ENCODE data around the gene KCNJ12.
"Not testable (repeated sequence)": the region's sequence is repeated elsewhere in the genome, so short reads cannot be mapped to it uniquely, and the experiment has no call there.

The KCNJ12 gene

DNA sequence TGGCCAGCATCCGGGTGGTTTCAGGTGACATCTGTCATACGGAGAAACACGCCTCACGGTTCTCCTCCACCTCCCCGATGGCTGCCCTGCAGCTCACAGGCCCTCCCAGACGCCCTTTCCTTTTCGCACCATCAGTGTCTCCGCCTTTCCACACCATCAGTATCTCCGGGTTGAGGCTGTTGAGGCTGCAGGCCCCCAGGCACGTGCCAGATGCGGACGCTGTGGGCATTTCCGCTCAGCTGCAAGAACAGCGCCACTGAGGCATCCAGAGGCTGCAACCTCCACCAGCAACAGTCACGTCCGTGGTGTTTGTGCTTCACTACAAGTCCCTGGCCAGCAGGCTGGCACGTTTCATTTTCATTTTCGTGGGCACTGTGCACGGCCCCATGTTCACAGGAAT, 25.7 kb upstream of the KCNJ12 start:
- DNase-seq: not testable (repeated sequence)

DNA sequence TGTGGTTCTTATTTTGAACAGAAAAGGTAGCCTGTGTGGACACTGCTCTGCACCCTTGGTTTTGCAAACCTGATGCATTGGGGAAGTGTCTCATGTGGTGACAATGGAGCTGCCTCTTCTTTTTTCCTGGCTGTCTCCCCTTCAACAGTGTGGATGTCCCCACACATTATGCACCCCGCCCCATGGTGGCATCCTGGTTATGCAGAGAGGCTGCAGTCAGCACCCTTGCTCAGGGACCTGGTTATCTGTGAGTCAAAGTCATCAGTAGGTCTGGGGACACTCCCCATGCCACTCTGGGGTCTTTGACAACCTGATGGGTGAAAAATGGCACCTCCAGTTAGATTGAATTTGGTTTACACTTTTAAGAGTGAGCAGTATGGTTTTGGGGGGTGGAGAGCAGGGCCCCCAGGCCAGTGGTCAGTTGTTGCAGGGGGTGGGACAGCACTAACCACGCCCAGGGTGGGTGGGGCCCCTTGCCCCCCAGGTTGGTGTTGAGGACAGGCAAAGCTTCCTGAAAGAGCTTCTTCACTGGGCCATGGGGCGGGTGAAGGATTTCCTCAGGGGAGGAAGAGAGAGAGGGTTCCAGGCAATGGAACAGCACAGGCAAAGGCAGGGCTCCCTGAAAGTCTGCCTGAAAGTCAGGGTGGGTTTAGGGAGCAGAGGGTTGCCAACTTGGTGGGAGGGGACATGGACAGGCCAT, 24.6 kb upstream of the KCNJ12 start:
- DNase-seq: no peak

DNA sequence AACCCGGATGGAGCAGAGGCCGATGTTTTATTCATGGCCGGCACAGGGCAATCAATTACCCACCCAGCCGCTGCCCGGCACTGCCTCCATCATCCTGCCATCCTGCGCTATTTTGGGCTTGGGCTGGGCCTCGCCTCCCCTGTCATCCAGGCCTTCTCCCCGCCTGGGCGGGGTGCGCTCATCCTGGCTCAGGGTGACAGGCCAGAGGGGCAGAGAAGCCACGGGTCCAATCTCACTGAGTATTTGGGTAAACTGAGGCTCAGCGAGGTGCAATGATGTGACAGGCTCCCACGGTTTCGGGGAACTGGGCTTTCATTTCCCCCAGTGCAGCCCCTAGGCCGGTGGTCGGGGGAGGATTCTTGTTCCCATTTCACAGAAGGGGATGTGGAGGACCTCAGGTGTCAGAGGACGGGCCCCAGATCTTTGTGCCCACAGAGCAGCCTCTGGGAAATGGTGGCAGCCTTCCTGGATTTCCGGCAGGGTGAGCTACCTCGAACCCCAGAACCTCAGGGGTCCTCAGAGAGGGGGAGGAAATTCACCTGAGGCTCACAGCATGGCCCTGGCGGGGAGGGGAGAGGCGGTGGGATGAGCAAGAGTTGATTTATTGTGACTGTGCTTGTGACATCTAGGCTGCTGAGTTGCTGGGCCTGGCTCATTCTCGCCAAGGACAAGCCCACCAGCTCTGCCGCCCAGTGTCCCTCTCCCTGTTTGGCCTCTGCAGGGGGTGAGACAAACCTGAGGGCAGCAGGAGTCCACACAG, 23.8 kb upstream of the KCNJ12 start:
- no peak for DNase-seq

DNA sequence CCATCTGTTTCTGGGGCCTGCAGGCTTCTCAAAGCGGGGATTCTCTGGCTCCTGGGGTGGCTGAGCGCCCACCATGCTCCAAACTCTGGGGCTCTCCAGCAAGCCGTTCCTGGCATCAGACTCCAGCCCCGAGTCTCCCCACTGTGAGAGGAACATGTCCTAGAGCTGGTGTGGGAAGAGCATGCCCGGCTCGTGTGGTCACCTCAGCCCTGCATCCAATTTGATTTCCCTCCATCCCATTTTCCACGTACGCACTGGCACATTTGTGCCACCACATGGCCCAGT, 23.2 kb upstream of the KCNJ12 start:
- DNase-seq: no peak

DNA sequence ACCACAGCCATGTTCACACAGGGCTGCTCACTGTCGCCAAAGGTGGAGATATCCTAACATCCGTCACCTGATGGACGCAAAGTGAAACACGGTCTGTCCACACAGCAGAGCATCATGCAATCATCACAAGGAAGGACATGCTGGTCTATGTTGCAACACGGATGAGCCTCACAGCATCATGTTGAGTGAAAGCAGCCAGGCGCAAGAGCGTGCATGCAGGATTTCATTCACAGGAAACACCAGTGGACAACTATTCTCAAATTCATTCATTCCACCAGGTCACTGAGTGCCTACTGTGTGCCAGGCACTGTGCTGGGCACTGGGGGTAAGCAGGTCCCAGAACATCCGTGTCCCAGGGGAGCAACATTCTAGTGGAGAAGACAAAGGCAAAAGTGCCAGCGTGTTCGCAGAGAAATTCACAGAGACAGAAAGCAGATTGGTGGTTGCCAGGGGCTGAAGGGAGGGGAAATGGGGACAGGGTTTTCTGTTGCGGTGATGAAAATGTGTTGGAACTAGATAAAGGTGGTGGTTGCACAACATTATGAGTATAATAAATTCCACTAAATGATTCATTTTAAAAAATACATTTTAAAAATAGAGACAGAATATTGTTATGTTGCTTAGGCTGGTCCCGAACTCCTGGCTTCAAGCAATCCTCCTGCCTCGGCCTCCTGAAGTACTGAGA, 22.7 kb upstream of the KCNJ12 start:
- no peak for DNase-seq

DNA sequence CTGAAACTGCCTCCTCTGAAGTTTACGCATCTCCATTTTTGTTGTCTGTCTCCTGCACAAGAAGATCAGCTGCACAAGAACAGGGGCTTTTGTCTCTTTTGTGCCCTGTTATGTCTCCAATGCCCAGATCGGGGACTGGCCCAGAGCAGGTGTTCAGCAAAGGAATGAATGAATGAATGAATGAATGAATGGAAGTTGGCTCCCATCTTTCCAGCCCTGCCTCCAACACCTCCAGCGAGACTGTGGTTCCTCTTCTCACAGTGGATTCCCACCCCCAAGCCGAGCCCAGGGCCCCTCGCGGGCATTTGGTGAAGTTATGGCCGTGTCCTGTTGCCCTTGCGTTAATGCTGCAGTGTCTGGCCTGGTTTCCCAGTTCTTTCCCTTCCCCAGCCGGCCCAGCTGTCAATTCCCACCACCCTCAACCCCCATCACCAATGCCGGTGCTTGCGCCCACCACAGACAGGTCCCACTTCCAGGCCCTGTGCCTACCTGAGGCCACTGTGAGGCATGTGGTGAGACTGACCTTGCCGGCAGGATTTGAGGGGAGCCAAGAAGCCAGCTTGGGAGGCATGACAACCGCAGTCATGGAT, 21.3 kb upstream of the KCNJ12 start:
- no peak for DNase-seq

DNA sequence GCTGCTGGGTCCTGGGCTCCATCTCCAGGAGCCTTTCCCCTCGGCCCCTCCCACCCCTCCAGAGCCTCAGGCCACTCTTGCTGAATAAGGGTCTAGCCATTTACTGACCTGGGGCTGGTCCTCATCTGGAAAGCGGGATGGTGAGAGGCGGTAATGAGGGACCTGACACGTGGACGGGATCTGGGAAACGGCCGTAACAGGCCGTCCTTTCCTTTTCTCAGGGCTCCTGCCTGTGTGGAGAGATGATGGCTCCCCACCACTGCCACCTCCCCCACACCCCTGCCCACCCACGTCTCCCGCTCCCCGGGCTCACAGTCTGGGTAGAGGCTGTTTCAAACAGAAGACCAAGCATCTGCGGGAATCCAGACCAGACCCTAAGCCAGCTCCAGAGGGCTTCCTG, 20.6 kb upstream of the KCNJ12 start:
- DNase-seq: no peak

DNA sequence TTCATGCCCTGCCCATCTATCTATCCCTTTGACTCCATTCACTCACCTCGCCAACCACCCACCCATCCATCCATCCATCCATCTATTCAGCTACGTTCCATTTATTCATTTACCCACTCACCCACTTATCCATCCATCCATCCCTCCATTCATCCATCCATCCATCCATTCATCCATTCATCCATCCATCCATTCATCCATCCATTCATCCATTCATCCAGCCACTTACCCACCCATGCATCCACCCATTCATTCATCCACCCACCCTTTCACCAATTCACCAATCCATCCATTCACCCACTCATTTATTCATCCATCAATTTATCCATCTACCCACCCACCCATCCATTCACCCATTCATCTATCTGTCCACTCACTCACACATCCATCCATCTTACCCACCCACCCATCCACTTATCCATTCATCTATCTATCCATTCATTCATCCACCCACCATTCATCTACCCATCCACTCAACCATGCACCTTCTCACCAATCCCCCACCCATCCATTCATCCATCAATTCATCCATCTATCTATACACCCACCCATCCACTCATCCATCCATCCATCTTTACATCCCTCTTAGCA, 19.5 kb upstream of the KCNJ12 start:
- DNase-seq: no peak

DNA sequence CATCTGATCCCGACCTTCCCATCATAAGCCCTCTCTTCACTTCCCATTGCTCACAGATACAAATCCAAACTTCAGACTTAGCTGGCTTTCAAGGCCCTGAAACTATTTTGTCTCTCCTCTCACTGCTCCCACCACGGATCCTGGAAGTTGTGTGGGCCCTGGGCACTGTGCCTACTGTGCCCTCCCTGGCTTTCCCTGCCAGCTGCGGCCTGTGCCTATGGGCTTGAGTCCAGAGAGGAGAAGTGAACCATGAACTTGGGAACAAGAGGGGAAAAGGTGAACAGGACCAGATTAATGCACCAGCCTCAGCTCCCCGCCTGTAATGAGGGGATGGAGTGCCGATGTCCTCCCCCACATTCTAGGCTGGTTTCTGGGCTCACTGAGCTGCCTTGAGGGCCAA, 18.9 kb upstream of the KCNJ12 start:
- no peak for DNase-seq

DNA sequence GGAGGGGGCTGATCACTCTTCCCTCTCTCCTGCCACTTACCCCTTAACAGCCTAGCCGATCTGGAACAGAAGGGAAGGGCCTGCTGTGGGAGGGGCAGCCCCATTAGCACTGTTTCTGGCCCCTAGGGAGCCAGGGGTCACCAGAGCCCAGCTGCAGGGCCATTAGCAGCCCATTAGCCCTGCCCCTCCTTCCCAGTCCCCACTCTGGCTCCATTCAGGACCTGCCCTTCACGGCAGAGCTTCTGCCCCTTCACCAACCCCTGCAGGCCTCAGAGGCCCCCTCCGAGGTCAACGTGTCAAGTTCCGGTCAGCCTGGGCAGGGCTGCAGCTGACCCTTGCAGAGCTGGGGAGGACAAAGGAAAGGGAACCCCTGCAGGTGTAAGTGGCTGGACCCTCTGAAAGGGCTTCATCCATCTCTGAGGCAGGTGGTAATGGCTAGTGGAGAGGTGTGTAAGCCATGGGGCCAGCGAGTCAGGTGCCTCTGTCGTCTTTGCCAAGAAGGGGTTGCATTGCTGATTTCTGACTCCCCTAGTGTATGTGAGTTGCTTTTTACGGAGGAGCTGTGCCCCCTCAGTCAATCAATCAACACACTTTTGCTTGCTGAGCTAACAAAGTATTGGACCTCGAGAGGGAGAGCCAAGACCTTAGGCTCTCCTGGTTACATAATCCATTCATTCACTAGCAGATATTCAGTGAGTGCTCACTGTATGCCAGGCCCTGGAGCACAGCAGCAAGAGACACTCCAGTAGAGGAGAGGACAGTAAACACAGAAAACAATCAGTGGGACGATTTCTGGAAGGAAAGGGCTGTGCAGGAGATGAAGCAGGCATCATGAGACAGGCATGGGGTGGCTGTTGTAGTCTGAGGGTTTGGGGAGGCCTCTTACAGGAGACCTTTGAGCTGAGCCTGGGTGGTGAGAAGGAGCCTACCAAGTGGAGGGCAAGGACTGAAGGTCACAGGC, 18.2 kb upstream of the KCNJ12 start:
- DNase-seq: no peak

DNA sequence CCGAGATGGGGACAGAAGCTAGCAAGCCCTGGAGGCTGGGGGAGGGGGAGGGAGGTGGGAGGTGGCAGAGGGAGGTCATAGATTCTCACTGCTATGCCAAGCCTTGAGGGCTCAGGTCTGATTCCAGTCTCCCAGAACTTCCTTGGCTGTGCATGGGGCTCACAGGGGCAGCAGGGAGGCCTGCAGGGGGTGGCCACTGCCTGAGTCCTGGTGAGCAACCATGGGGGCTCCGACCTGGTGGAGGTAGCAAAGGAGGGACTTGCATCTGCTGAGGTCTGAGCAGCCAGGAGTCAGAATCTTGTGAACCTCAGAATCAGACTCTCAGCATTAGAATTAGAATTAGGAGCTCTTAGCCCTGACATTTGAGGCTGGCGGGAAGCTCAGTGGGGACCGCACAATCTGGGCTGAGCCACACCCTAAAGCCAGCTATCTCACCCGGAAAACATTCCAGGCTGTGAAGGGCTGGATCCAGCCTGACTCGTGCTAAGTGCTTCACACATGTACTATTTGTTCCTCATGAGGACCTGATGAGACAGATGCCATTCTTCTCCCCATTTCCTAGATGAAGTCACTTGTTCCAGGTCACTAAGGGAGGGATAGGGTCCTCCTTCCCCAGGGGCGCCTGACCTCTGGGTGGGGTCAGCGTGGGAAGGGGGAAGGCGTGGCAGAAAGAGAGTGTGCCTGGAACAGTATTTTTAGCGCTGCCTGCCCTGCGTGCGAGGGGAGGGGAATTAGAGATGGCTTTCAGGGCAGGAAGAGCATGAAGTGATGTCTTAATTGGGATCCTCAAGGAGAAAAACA, 17.3 kb upstream of the KCNJ12 start:
- no peak for DNase-seq

DNA sequence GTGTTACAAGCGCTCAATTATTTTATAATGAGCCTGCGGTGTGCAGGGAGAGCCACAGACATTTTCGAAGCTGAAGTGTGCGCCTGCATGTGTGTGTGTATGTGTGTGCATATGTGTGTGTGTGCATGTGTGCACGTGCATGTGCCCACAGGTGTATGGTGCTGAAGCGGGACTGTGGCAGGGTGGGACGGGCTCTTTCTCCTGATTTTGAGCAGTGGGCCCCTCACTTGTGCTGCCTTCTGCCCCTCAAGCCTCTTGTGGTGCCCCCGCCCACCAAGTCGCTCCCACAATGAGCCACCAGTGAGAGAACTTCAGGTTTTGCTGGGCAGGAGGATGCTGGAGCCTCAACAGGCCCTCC, 16.7 kb upstream of the KCNJ12 start:
- DNase-seq: no peak

DNA sequence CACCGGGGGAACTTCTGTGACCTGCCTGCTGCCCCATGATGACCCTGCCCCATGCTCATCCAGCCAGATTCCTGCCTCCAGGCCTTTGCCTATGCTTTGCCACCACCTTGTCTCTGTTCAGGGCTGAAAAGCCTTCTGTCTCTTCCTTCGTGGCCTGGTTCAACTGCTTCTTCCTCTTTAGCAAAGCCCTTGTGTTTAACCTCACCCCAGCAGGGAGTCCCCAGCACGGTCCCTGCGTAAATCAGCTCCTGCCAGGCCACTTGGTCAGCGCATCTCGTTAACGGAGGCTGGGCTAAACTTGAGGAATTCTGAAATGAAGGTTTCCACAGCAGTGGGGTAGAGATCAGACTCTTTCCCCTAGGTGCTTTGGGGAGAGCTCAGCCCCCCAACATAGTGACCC, 16.1 kb upstream of the KCNJ12 start:
- no peak for DNase-seq

DNA sequence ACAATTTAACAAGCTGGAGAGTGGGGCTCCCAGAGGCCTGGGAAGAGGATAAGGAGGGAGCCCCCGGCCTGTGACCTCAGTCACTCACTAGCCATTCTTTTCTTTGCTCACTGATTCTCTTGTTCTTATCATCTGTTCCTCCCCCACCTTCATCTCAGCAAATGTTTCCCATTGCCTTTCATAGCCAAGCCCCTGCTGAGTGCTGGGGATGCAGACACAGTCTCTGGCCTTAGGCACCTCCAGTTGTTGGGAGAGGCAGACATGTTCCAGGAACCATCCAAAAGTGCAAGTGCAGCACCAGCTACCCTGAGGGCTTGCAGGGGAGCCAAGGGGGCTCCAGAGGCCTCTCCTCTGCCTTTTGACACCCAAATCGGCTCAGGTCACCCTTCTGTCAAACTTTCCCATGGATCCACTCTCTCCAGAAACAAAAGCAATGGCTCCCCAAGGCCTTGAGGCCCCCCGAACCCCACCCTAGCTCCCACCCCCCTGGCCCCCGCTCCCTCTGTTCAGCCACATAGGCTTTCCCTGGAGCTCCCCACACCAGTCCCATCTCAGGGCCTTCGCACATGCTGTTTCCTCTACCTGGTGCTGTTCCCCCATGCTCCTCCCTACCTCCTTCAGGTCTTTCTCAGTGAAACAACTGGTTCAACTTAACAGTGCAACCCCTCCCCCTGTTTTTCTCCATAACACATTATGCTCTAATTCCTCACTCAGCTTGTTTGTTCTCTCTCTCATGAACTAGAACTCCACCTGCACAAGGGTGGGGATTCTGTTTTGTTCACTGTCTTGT, 14.9 kb upstream of the KCNJ12 start:
- no peak for DNase-seq

DNA sequence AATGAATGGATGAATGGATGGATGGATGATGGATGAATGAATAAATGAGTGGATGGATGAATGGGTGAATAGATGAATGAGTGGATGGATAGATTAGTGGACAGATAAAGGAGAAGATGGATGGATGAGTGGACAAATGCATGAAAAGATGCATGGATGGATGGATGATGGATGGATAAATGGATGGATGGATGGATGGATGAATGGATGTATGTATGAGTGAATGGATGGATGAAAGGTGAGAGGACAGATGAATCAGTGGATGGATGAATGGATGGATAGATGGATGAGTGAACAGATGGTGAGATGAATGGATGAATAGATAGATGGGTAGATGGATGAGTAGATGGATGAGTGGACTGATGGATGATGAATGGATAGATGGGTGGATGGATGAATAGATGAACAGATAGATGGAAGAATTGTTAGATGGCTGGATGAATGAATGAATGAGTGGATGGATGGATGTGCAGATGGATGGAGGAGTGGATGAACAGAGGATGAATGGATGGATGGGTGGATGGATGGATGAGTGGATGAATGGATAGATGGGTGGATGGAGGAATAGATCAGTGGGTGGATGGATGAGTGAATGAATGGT, 13.7 kb upstream of the KCNJ12 start:
- DNase-seq: no peak

DNA sequence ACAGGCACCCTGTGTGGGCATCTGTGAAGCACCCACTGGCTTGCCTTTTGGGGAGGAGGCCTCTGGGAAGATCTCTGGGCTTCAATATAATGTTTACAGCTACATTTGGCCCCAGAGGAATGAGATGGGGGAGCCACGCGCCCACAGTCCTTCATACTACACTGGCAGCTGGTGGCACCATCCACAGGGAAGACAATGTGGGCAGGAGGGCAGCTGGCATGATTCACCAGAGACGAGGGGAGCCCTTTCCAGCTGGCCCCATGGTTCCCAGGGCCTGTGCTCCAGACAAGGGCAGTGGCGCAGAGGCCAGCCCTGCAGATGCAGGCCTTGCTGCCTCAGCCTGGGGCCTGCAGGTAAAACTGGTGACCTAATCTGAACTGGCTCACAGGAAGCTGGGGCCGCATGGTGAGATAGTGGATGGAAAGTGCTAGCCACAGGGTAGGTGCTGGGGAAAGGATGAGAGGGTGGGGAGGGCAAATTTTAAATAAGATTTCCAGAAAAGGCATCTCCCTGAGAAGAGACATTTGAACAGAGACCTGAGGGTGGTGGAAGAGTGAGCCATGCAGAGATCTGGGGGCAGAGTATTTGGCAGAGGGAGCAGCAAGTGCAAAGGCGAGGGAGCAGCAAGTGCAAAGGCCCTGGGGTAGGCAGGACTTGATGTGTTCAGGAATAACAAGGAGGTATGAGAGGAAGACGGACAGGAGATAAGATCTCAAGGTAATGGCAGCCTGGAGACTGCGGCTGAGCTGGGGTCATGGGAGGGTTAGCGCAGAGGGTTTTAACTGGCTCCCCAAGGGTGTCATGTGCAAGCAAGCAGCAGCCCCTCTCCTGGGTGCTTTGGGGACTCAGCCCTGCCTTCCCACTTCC, 12.1 kb upstream of the KCNJ12 start:
- no peak for DNase-seq

DNA sequence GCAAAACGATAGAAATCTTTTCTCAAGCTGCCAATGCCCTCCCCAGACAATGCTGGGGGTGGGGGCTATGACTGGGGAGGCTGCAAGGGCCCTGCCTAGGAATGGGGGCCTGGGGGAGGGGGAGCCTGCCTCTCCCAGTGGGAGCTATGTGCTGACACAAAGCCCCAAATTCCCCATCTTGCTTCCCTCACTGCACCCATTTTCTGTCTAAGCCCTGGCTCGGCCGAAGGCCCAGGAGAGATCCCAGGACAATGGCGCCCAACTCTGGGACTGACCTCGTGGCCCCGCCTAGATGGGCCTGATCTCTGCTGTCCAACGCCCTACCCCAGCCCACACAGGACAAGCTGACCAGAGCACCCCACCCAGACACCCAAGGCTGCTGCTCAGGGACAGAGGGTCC, 11.1 kb upstream of the KCNJ12 start:
- DNase-seq: no peak

DNA sequence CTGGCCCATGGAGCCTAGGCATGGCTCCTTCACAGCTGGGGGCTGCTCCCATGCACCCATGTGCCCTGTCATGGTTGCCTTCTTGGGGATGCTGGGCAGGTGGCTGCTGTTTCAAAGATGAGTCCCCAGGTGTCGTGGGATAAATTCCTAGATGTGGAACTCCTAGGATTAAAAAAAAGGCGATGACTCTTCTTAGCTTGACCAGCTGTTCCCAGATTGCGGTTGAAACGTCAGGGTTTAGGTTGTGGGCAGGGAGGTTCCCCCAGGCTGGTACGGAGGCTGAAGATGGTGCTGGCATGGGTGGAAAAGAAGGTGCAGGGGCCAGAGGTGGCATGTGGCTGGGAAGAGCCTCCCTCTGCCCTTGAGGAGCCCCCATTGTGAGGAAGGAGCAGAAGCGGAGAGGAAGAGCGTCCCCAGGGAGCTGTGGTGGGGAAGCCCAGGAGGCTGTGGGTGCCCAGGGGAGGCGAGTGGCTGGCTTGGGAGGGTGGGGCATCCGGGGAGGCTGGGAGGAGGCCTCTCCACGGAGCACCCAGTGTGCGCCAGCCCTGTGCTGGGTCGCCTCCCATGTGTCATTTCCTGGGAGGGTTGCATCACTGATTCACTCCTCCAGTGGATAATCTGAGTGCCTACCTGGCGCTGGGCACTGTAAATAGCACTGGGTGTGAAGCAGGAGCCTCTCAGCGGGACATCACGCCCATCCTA, 7.5 kb upstream of the KCNJ12 start:
- no peak for DNase-seq

DNA sequence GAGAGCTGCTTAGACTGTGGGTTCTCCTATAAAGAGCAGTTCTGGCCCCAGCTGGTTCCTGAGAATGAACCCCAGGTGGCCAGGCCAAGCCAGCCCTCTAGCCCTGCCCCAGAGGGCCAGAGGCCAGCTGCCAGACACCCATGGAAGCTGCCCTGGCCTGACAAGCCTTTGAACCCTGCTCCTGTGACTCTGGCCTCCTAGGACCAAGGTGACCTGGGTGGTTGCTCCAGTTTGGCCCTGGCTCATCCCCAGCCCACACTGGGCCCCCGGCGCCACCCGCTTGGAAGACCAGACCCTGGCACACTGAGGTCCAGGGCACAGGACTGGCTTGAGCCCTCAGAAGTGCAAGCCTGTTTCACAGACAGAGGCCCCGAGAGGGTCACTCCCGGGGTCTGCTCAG, 6.8 kb upstream of the KCNJ12 start:
- DNase-seq: no peak

Data from stimulated activated CD8-positive, alpha-beta memory T cell treated with anti-CD3 and anti-CD28 coated beads, Interleukin-4, amount 100 ng/mL, for 48 hours (primary cell).